ENCODE results near the gene REEP3.

REEP3 gene

GRCh38 chr10:63579371-63580014 lies 58.3 kb downstream of the REEP3 start:
- Histone ChIP-seq H3K9me3 (ENCODE audit: control insufficient read depth, insufficient read depth, low read length) (no peaks in the 10 kb centered on the region), H3K4me1 (ENCODE audit: control insufficient read depth, insufficient read depth, low read length) (peaks cover 3% of the 10 kb centered on the region), H3K9ac (ENCODE audit: low read depth, low read length) (no peak overlapping the region), H3K27me3 (ENCODE audit: control insufficient read depth, insufficient read depth, low read length) (no peaks in the 10 kb centered on the region), H3K4me3 (ENCODE audit: low read depth, low read length) (no peak overlapping the region), H3K36me3 (ENCODE audit: control insufficient read depth, insufficient read depth, low read length) (no peaks in the 10 kb centered on the region)

- Histone ChIP-seq H3K4me1 (ENCODE audit: control insufficient read depth, insufficient read depth, low read length) (peaks cover 3% of the 10 kb centered on the region), H3K36me3 (ENCODE audit: control insufficient read depth, insufficient read depth, low read length) (no peaks in the 10 kb centered on the region), H3K9ac (ENCODE audit: low read depth, low read length) (no peak overlapping the region), H3K27me3 (ENCODE audit: control insufficient read depth, insufficient read depth, low read length) (no peaks in the 10 kb centered on the region), H3K4me3 (ENCODE audit: low read depth, low read length) (no peak overlapping the region), H3K9me3 (ENCODE audit: control insufficient read depth, insufficient read depth, low read length) (no peaks in the 10 kb centered on the region)
Measured at GRCh38 chr10:63582690-63583089, 61.5 kb downstream of the REEP3 start.

- Histone ChIP-seq H3K36me3 (ENCODE audit: control insufficient read depth, insufficient read depth, low read length) (no peaks in the 10 kb centered on the region), H3K4me1 (ENCODE audit: control insufficient read depth, insufficient read depth, low read length) (peaks cover 3% of the 10 kb centered on the region), H3K9ac (ENCODE audit: low read depth, low read length) (no peak overlapping the region), H3K4me3 (ENCODE audit: low read depth, low read length) (no peak overlapping the region), H3K9me3 (ENCODE audit: control insufficient read depth, insufficient read depth, low read length) (no peaks in the 10 kb centered on the region), H3K27me3 (ENCODE audit: control insufficient read depth, insufficient read depth, low read length) (no peaks in the 10 kb centered on the region)
Measured at GRCh38 chr10:63583397-63583796, 62.2 kb downstream of the REEP3 start.

GRCh38 chr10:63583909-63584724 lies 62.9 kb downstream of the REEP3 start:
- no peaks in the 10 kb centered on the region for H3K9me3 ChIP-seq (ENCODE audit: control insufficient read depth, insufficient read depth, low read length)
- no peaks in the 10 kb centered on the region for H3K27me3 ChIP-seq (ENCODE audit: control insufficient read depth, insufficient read depth, low read length)
- H3K9ac ChIP-seq (ENCODE audit: low read depth, low read length), result no peak overlapping the region
- H3K36me3 ChIP-seq (ENCODE audit: control insufficient read depth, insufficient read depth, low read length), result no peaks in the 10 kb centered on the region
- H3K4me3 ChIP-seq (ENCODE audit: low read depth, low read length), result no peak overlapping the region
- peaks cover 3% of the 10 kb centered on the region for H3K4me1 ChIP-seq (ENCODE audit: control insufficient read depth, insufficient read depth, low read length)

GRCh38 chr10:63584725-63585035 lies 63.5 kb downstream of the REEP3 start:
- Histone ChIP-seq H3K27me3 (ENCODE audit: control insufficient read depth, insufficient read depth, low read length) (no peaks in the 10 kb centered on the region), H3K36me3 (ENCODE audit: control insufficient read depth, insufficient read depth, low read length) (no peaks in the 10 kb centered on the region), H3K4me3 (ENCODE audit: low read depth, low read length) (no peak overlapping the region), H3K9me3 (ENCODE audit: control insufficient read depth, insufficient read depth, low read length) (no peaks in the 10 kb centered on the region), H3K9ac (ENCODE audit: low read depth, low read length) (no peak overlapping the region), H3K4me1 (ENCODE audit: control insufficient read depth, insufficient read depth, low read length) (peaks cover 3% of the 10 kb centered on the region)

GRCh38 chr10:63585041-63585440 lies 63.8 kb downstream of the REEP3 start:
- peaks cover 3% of the 10 kb centered on the region for H3K4me1 ChIP-seq (ENCODE audit: control insufficient read depth, insufficient read depth, low read length)
- no peak overlapping the region for H3K9ac ChIP-seq (ENCODE audit: low read depth, low read length)
- no peaks in the 10 kb centered on the region for H3K36me3 ChIP-seq (ENCODE audit: control insufficient read depth, insufficient read depth, low read length)
- no peaks in the 10 kb centered on the region for H3K27me3 ChIP-seq (ENCODE audit: control insufficient read depth, insufficient read depth, low read length)
- H3K9me3 ChIP-seq (ENCODE audit: control insufficient read depth, insufficient read depth, low read length), result no peaks in the 10 kb centered on the region
- H3K4me3 ChIP-seq (ENCODE audit: low read depth, low read length), result no peak overlapping the region

GRCh38 chr10:63586043-63586442 lies 64.8 kb downstream of the REEP3 start:
- Histone ChIP-seq H3K9ac (ENCODE audit: low read depth, low read length) (no peak overlapping the region), H3K4me3 (ENCODE audit: low read depth, low read length) (no peak overlapping the region), H3K27me3 (ENCODE audit: control insufficient read depth, insufficient read depth, low read length) (no peaks in the 10 kb centered on the region), H3K36me3 (ENCODE audit: control insufficient read depth, insufficient read depth, low read length) (no peaks in the 10 kb centered on the region), H3K4me1 (ENCODE audit: control insufficient read depth, insufficient read depth, low read length) (peaks cover 3% of the 10 kb centered on the region), H3K9me3 (ENCODE audit: control insufficient read depth, insufficient read depth, low read length) (no peaks in the 10 kb centered on the region)

GRCh38 chr10:63587191-63587590 lies 66.0 kb downstream of the REEP3 start:
- H3K9me3 ChIP-seq (ENCODE audit: control insufficient read depth, insufficient read depth, low read length), result no peaks in the 10 kb centered on the region

GRCh38 chr10:63588436-63589167 lies 67.4 kb downstream of the REEP3 start:
- no peaks in the 10 kb centered on the region for H3K9me3 ChIP-seq (ENCODE audit: control insufficient read depth, insufficient read depth, low read length)
- H3K27me3 ChIP-seq (ENCODE audit: control insufficient read depth, insufficient read depth, low read length), result no peaks in the 10 kb centered on the region
- no peak overlapping the region for H3K4me3 ChIP-seq (ENCODE audit: low read depth, low read length)
- no peak overlapping the region for H3K9ac ChIP-seq (ENCODE audit: low read depth, low read length)
- peaks cover 3% of the 10 kb centered on the region for H3K4me1 ChIP-seq (ENCODE audit: control insufficient read depth, insufficient read depth, low read length)
- no peaks in the 10 kb centered on the region for H3K36me3 ChIP-seq (ENCODE audit: control insufficient read depth, insufficient read depth, low read length)

More at GRCh38 chr10:63587191-63587590, 66.0 kb downstream of the REEP3 start:
- Histone ChIP-seq H3K4me3 (ENCODE audit: low read depth, low read length) (no peak overlapping the region), H3K4me1 (ENCODE audit: control insufficient read depth, insufficient read depth, low read length) (peaks cover 3% of the 10 kb centered on the region), H3K36me3 (ENCODE audit: control insufficient read depth, insufficient read depth, low read length) (no peaks in the 10 kb centered on the region), H3K9ac (ENCODE audit: low read depth, low read length) (no peak overlapping the region), H3K27me3 (ENCODE audit: control insufficient read depth, insufficient read depth, low read length) (no peaks in the 10 kb centered on the region)

- H3K9ac ChIP-seq (ENCODE audit: low read depth, low read length), result no peak overlapping the region
- H3K27me3 ChIP-seq (ENCODE audit: control insufficient read depth, insufficient read depth, low read length), result no peaks in the 10 kb centered on the region
- H3K4me1 ChIP-seq (ENCODE audit: control insufficient read depth, insufficient read depth, low read length), result no peaks in the 10 kb centered on the region
- no peaks in the 10 kb centered on the region for H3K9me3 ChIP-seq (ENCODE audit: control insufficient read depth, insufficient read depth, low read length)
- H3K4me3 ChIP-seq (ENCODE audit: low read depth, low read length), result no peak overlapping the region
- H3K36me3 ChIP-seq (ENCODE audit: control insufficient read depth, insufficient read depth, low read length), result no peaks in the 10 kb centered on the region
Measured at GRCh38 chr10:63591600-63592379, 70.6 kb downstream of the REEP3 start.

- Histone ChIP-seq H3K4me3 (ENCODE audit: low read depth, low read length) (no peak overlapping the region), H3K27me3 (ENCODE audit: control insufficient read depth, insufficient read depth, low read length) (no peaks in the 10 kb centered on the region), H3K9me3 (ENCODE audit: control insufficient read depth, insufficient read depth, low read length) (no peaks in the 10 kb centered on the region), H3K36me3 (ENCODE audit: control insufficient read depth, insufficient read depth, low read length) (no peaks in the 10 kb centered on the region), H3K9ac (ENCODE audit: low read depth, low read length) (no peak overlapping the region), H3K4me1 (ENCODE audit: control insufficient read depth, insufficient read depth, low read length) (no peaks in the 10 kb centered on the region)
Measured at GRCh38 chr10:63593576-63593975, 72.4 kb downstream of the REEP3 start.

Data from iPS-15b (cell line).